Muscle layer of colon (tissue), 2 donors: Measurements from ENCODE around the gene GABARAPL2.
A peak's percentile ranks its signal among the peaks of the same experiment; 100 is the strongest.
"Not testable (repeated sequence)": the region's sequence is repeated elsewhere in the genome, so short reads cannot be mapped to it uniquely, and the experiment has no call there.

Experiments
- H3K27ac ChIP-seq: one replicate; pipeline ENCODE4 v1.7.0; 2013; ENCODE audit warnings: low read depth, mild to moderate bottlenecking, low read length, moderate library complexity
- H3K27me3 ChIP-seq, 2 donors: one replicate each; pipeline ENCODE4 v1.7.0; 2013; ENCODE audit warnings: low read length in 2 of 2, mild to moderate bottlenecking in 2 of 2; ENCODE audit not compliant: insufficient read depth in 2 of 2, control insufficient read depth in 1 of 2
- H3K36me3 ChIP-seq: one replicate; pipeline ENCODE4 v1.7.0; 2013; ENCODE audit warnings: mild to moderate bottlenecking, low read length; ENCODE audit not compliant: insufficient read depth
- H3K4me1 ChIP-seq: one replicate; pipeline ENCODE4 v1.7.0; 2013; ENCODE audit warnings: mild to moderate bottlenecking, low read length; ENCODE audit not compliant: insufficient read depth
- H3K4me3 ChIP-seq, 2 donors: one replicate each; pipeline ENCODE4 v1.7.0; 2013; ENCODE audit warnings: low read length in 2 of 2, low read depth in 1 of 2, mild to moderate bottlenecking in 1 of 2, moderate library complexity in 1 of 2
- H3K9ac ChIP-seq: one replicate; pipeline ENCODE4 v1.7.0; 2013; ENCODE audit warnings: low read length
- H3K9me3 ChIP-seq: one replicate; pipeline ENCODE4 v1.7.0; 2013; ENCODE audit warnings: mild to moderate bottlenecking, low read length
- donor health status: abdominal sarcoma.
- donor health status: Adenocarcinoma of cecum.

GABARAPL2 gene

GRCh38 chr16:75535901-75536300, 30.3 kb upstream of the GABARAPL2 start, which contains the start of gene CHST5:
TSS of gene CHST5 (minus strand) at chr16:75536108. CDS start at chr16:75530384, 5,724 bp downstream.
- Histone ChIP-seq H3K4me1 (no peaks in the 10 kb centered on the region), H3K9me3 (no peaks in the 10 kb centered on the region), H3K36me3 (no peaks in the 10 kb centered on the region), H3K27ac (no peak within 1 kb of the TSS), H3K4me3 (no peak within 1 kb of the TSS), H3K9ac (no peak within 1 kb of the TSS), H3K27me3 (no peaks in the 10 kb centered on the region)

- H3K4me1 ChIP-seq = no peaks in the 10 kb centered on the region
- H3K27ac ChIP-seq = no peak overlapping the region
- no peak overlapping the region for H3K9ac ChIP-seq
- no peaks in the 10 kb centered on the region for H3K9me3 ChIP-seq
- H3K36me3 ChIP-seq = peaks cover 4% of the 10 kb centered on the region
- H3K4me3 ChIP-seq = no peak overlapping the region
- no peaks in the 10 kb centered on the region for H3K27me3 ChIP-seq
Measured at GRCh38 chr16:75537776-75538175, 28.4 kb upstream of the GABARAPL2 start.

GRCh38 chr16:75538882-75539565, 27.2 kb upstream of the GABARAPL2 start:
- H3K9me3 ChIP-seq, H3K27ac ChIP-seq, H3K9ac ChIP-seq, H3K36me3 ChIP-seq, H3K4me1 ChIP-seq, H3K4me3 ChIP-seq, H3K27me3 ChIP-seq: not testable (repeated sequence)

- no peaks in the 10 kb centered on the region for H3K9me3 ChIP-seq
- no peaks in the 10 kb centered on the region for H3K27me3 ChIP-seq
- H3K4me3 ChIP-seq = no peak overlapping the region
- H3K9ac ChIP-seq = no peak overlapping the region
- no peak overlapping the region for H3K27ac ChIP-seq
- H3K4me1 ChIP-seq = no peaks in the 10 kb centered on the region
- peaks cover 4% of the 10 kb centered on the region for H3K36me3 ChIP-seq
Measured at GRCh38 chr16:75541236-75541635, 24.9 kb upstream of the GABARAPL2 start.

GRCh38 chr16:75542462-75542861, 23.7 kb upstream of the GABARAPL2 start:
- H3K9me3 ChIP-seq, H3K4me1 ChIP-seq, H3K36me3 ChIP-seq, H3K9ac ChIP-seq, H3K27me3 ChIP-seq, H3K4me3 ChIP-seq, H3K27ac ChIP-seq: not testable (repeated sequence)

GRCh38 chr16:75545879-75546278, 20.3 kb upstream of the GABARAPL2 start:
- H3K27ac ChIP-seq = not testable (repeated sequence)

GRCh38 chr16:75546293-75546692, 19.9 kb upstream of the GABARAPL2 start:
- Histone ChIP-seq H3K4me1 (no peaks in the 10 kb centered on the region), H3K9ac (no peak overlapping the region), H3K4me3 (no peak overlapping the region), H3K27me3 (no peaks in the 10 kb centered on the region), H3K27ac (no peak overlapping the region), H3K36me3 (peaks cover 4% of the 10 kb centered on the region), H3K9me3 (no peaks in the 10 kb centered on the region)

More at GRCh38 chr16:75545879-75546278, 20.3 kb upstream of the GABARAPL2 start:
- H3K4me1 ChIP-seq, H3K27me3 ChIP-seq, H3K4me3 ChIP-seq, H3K9ac ChIP-seq, H3K9me3 ChIP-seq, H3K36me3 ChIP-seq: not testable (repeated sequence)

GRCh38 chr16:75548456-75548855, 17.7 kb upstream of the GABARAPL2 start:
- not testable (repeated sequence) for H3K4me1 ChIP-seq, H3K9ac ChIP-seq, H3K27ac ChIP-seq, H3K9me3 ChIP-seq, H3K36me3 ChIP-seq, H3K27me3 ChIP-seq, H3K4me3 ChIP-seq

- no peak overlapping the region for H3K4me3 ChIP-seq
- H3K36me3 ChIP-seq = no peaks in the 10 kb centered on the region
- no peaks in the 10 kb centered on the region for H3K9me3 ChIP-seq
- no peak overlapping the region for H3K27ac ChIP-seq
- H3K9ac ChIP-seq = no peak overlapping the region
- no peaks in the 10 kb centered on the region for H3K27me3 ChIP-seq
- H3K4me1 ChIP-seq = peaks cover 6% of the 10 kb centered on the region
Measured at GRCh38 chr16:75550211-75550662, 15.9 kb upstream of the GABARAPL2 start.

GRCh38 chr16:75552951-75553350, 13.2 kb upstream of the GABARAPL2 start:
- H3K27ac ChIP-seq = no peak overlapping the region

GRCh38 chr16:75555213-75555706, 10.9 kb upstream of the GABARAPL2 start:
- Histone ChIP-seq H3K9ac (peak overlapping the region; percentile 11), H3K27me3 (no peaks in the 10 kb centered on the region), H3K4me1 (peaks cover 9% of the 10 kb centered on the region), H3K36me3 (no peaks in the 10 kb centered on the region), H3K4me3 (peak overlapping the region; percentile 81), H3K9me3 (no peaks in the 10 kb centered on the region), H3K27ac (peak overlapping the region; percentile 90)

More at GRCh38 chr16:75552951-75553350, 13.2 kb upstream of the GABARAPL2 start:
- no peaks in the 10 kb centered on the region for H3K36me3 ChIP-seq
- H3K4me3 ChIP-seq = no peak overlapping the region
- no peaks in the 10 kb centered on the region for H3K9me3 ChIP-seq
- H3K27me3 ChIP-seq = no peaks in the 10 kb centered on the region
- no peak overlapping the region for H3K9ac ChIP-seq
- peaks cover 9% of the 10 kb centered on the region for H3K4me1 ChIP-seq
